Naive thymus-derived CD8-positive, alpha-beta T cell (primary cell): ENCODE data around the gene INCENP. TPM values are rescaled to one million over a fixed set of nuclear protein-coding genes. Genes with fewer than 3 reads are reported as not detected.

Experiments
- ATAC-seq, 2 donors: fragments of 150-1000 bp; cut with Tn5 transposase in 1 of 2; sonication (Bioruptor Pico), chemical (Tn5 transposase) in 1 of 2; 1 replicate in 1 of 2; 2 replicates in 1 of 2; pipeline ENCODE4 v1.10.0; 2021; ENCODE audit warnings: mild to moderate bottlenecking in 2 of 2, moderate library complexity in 2 of 2
- POLR2A ChIA-PET: fragments of 350-600 bp; sonication (Branson Sonifier 250); formaldehyde crosslinking; loops from one replicate; lab custom pipeline; 2021; ENCODE audit warnings: antibody characterized with exemption; lab: Charles Lee
- DNase-seq, 10 donors: peaks; one replicate each; pipeline versions ENCODE4 v3.0.0 to v3.0.0-alpha.2; 2020 to 2022
- H3K27ac Mint-ChIP-seq, 10 donors: one replicate each; pipeline ENCODE4 v1.8.0; 2020 to 2022; ENCODE audit warnings: mild to moderate bottlenecking in 10 of 10, mixed read lengths in 10 of 10, moderate library complexity in 4 of 10, inconsistent platforms in 1 of 10
- H3K27me3 Mint-ChIP-seq, 5 donors: one replicate each; pipeline ENCODE4 v1.8.0; 2021 to 2022; ENCODE audit warnings: mixed read lengths in 5 of 5
- H3K36me3 Mint-ChIP-seq, 3 donors: one replicate each; pipeline ENCODE4 v1.8.0; 2020 to 2022; ENCODE audit warnings: mixed read lengths in 3 of 3, mild to moderate bottlenecking in 2 of 3, inconsistent platforms in 1 of 3
- H3K4me1 Mint-ChIP-seq, 4 donors: one replicate each; pipeline ENCODE4 v1.8.0; 2021 to 2022; ENCODE audit warnings: mixed read lengths in 4 of 4
- H3K4me3 Mint-ChIP-seq, 10 donors: one replicate each; pipeline ENCODE4 v1.8.0; 2020 to 2022; ENCODE audit warnings: mild to moderate bottlenecking in 10 of 10, mixed read lengths in 10 of 10, moderate library complexity in 6 of 10, inconsistent platforms in 1 of 10
- H3K9me3 Mint-ChIP-seq, 9 donors: one replicate each; pipeline ENCODE4 v1.8.0; 2020 to 2022; ENCODE audit warnings: mixed read lengths in 9 of 9, mild to moderate bottlenecking in 3 of 9, inconsistent platforms in 1 of 9, moderate library complexity in 1 of 9
- polyA plus RNA-seq, 3 donors: library from polyadenylated mRNA; unstranded; fragments of 300-500 nt; fragmentation: Illumina TruSeq; gene quantifications; one replicate each; pipeline ENCODE4 v1.2.3, GENCODE V29; 2021
- total RNA-seq, 8 experiments: library from RNA in 2 of 8; stranded (reverse) in 2 of 8; gene quantifications; one replicate each; pipeline ENCODE4 v1.2.3 and lab custom pipeline; 2021 to 2026

INCENP gene
- total and polyA plus RNA-seq, 5 experiments from 2014 or later = 0.73 to 28.2 (median 1.8) TPM

DNA sequence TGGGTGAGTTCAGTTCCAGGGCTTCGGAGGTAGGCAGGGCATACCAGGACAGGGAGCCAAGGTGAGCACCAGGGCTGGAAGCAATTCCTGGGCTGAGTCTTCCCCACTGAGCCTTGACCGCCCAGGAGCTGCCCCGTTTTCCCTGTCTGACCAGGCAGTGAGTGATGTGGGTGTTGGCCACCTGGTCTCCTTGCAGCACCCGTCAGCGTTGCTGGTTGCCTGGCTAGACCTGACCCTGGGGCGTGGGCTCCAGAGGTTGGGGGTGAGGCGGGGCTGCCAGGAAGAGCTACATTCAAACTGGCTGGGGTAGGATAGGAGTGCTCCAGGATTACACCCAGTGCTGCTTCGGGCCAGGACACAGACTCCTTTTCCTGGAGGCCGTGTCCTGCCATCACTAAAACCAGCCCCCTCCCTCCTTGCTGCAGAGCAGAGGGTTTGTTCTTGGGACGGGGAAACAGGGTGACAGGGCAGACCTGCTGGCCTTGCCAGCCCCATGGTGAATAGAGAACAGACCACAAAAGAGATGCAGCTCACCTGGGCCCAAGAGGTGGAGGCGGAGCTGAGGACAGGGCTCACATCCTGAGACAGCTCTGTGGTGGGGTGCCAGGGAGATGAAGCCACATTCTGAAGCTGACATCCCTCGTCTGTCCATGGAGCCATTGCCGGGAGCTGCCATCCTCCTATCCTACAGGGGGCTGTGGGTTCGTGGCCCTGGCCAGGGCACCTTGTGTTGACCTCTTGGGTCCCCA lies 14.2 kb downstream of the INCENP start:
- Mint-ChIP-seq H3K27me3 (no peaks in the 10 kb centered on the region), H3K36me3 (peaks cover 0 to 32% (median 4%) of the 10 kb centered on the region in 3 donors), H3K27ac (no peak overlapping the region), H3K4me1 (peaks cover 2 to 6% (median 4%) of the 10 kb centered on the region in 4 donors), H3K4me3 (no peak overlapping the region), H3K9me3 (no peaks in the 10 kb centered on the region)
- POLR2A ChIA-PET = no interaction called here
- no peak for ATAC-seq
- no peak for DNase-seq

GRCh38 chr11:62138630-62139425 lies 15.0 kb downstream of the INCENP start:
- no peak for ATAC-seq
- peaks cover under 1 to 6% (median 3%) of the 10 kb centered on the region in 4 donors for H3K4me1 Mint-ChIP-seq
- no peak overlapping the region for H3K4me3 Mint-ChIP-seq
- no peak overlapping the region for H3K27ac Mint-ChIP-seq
- no peak for DNase-seq
- H3K9me3 Mint-ChIP-seq = no peaks in the 10 kb centered on the region
- POLR2A ChIA-PET = no interaction called here
- H3K27me3 Mint-ChIP-seq = no peaks in the 10 kb centered on the region
- H3K36me3 Mint-ChIP-seq = peaks cover 0 to 32% (median 4%) of the 10 kb centered on the region in 3 donors

GRCh38 chr11:62139526-62140303 lies 15.9 kb downstream of the INCENP start:
- H3K9me3 Mint-ChIP-seq = no peaks in the 10 kb centered on the region
- no peak overlapping the region for H3K27ac Mint-ChIP-seq
- peaks cover 0 to 30% (median 2%) of the 10 kb centered on the region in 3 donors for H3K36me3 Mint-ChIP-seq
- H3K4me1 Mint-ChIP-seq = peaks cover 0 to 4% (median under 1%) of the 10 kb centered on the region in 4 donors
- no peak overlapping the region for H3K4me3 Mint-ChIP-seq
- DNase-seq (no peak), ATAC-seq (no peak)
- no peaks in the 10 kb centered on the region for H3K27me3 Mint-ChIP-seq
- POLR2A ChIA-PET = no interaction called here

DNA sequence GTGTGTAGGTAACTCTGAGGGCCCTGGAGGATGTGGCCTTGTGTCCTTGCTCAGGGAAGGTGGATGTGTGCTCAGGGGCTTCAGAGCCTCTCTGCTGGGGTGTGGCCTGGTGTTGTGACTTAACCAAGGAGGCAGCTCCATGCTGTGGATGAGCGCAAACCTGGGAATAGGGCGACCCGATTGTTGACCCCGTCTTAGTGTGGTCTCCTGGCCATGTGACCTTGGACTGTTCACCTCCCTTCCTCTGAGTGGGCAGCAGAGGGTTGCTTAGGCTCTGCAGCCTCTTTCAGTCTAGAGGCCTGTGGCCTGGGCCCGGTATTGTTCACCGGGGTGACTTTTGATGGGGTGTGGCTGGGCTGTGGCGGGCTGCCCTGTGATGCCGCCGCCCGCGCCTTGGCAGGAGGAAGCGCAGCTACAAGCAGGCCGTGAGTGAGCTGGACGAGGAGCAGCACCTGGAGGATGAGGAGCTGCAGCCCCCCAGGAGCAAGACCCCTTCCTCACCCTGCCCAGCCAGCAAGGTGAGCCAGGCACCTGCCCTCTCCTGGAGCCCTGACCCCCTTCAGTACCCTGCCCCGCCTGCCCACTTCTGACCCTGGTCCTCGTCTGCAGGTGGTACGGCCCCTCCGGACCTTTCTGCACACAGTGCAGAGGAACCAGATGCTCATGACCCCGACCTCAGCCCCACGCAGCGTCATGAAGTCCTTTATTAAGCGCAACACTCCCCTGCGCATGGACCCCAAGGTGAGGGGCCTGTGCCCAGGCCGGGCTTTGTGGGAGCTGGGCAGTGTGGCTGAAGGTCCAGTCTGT lies 16.7 kb downstream of the INCENP start:
- no peaks in the 10 kb centered on the region for H3K9me3 Mint-ChIP-seq
- ATAC-seq (no peak), DNase-seq (no peak)
- no peak overlapping the region for H3K27ac Mint-ChIP-seq
- no peak overlapping the region for H3K4me3 Mint-ChIP-seq
- peaks cover 0 to 31% (median 3%) of the 10 kb centered on the region in 3 donors for H3K36me3 Mint-ChIP-seq
- peaks cover 0 to 1% (median 0%) of the 10 kb centered on the region in 4 donors for H3K4me1 Mint-ChIP-seq
- POLR2A ChIA-PET = no interaction called here
- no peaks in the 10 kb centered on the region for H3K27me3 Mint-ChIP-seq

GRCh38 chr11:62141111-62142042 lies 17.6 kb downstream of the INCENP start:
- Mint-ChIP-seq H3K4me1 (peaks cover 0 to 1% (median 0%) of the 10 kb centered on the region in 4 donors), H3K9me3 (no peaks in the 10 kb centered on the region), H3K4me3 (no peak overlapping the region), H3K27ac (no peak overlapping the region), H3K36me3 (peaks cover 0 to 35% (median 4%) of the 10 kb centered on the region in 3 donors), H3K27me3 (no peaks in the 10 kb centered on the region)
- POLR2A ChIA-PET = no interaction called here
- DNase-seq (no peak), ATAC-seq (no peak)

DNA sequence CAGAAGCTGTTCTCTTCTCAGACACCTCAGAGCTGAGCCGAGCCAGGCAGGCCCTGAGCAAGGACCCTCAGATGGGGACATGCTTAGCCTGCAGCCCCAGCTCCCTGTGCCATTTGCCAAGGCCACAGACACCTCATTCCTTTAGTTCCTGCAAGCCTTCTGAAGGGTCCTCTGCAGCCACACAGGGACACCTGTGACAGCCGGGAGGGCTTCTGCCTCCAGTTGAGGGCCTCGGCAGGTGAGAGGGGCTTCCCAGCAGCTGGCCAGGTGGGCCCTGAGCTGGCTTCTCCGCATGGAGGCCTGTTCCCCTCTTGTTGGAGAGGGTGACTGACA lies 18.2 kb downstream of the INCENP start:
- ATAC-seq (no peak), DNase-seq (no peak)
- Mint-ChIP-seq H3K9me3 (no peaks in the 10 kb centered on the region), H3K4me3 (no peak overlapping the region), H3K36me3 (peaks cover 0 to 36% (median 6%) of the 10 kb centered on the region in 3 donors), H3K27me3 (no peaks in the 10 kb centered on the region), H3K4me1 (no peaks in the 10 kb centered on the region), H3K27ac (no peak overlapping the region)
- POLR2A ChIA-PET = no interaction called here

DNA sequence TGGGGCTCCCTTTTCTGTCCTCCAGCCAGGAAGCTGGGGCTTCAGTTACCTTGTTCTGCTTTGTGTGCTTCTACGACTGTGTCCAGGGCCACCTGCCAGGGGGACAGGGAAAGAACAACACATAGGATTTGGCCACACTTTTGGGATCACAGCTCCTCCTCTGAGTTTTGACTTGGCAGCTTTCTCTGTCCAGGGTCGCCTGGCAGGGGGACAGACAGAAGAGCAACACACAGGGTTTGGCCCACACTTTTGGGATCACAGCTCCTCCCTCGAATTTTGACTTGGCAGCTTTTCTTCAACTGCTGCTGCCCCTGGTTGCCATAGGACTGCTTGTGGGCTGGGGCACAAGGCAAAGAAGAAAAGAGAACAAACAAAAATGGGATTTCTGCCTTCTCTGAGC lies 19.1 kb downstream of the INCENP start:
- Mint-ChIP-seq H3K27ac (peak overlapping the region in 1 of 10 donors; percentile 20), H3K27me3 (no peaks in the 10 kb centered on the region), H3K4me1 (no peaks in the 10 kb centered on the region), H3K4me3 (no peak overlapping the region), H3K36me3 (peaks cover 0 to 45% (median 7%) of the 10 kb centered on the region in 3 donors), H3K9me3 (no peaks in the 10 kb centered on the region)
- ATAC-seq = no peak
- POLR2A ChIA-PET = no interaction called here
- DNase-seq = no peak

- H3K4me1 Mint-ChIP-seq = no peaks in the 10 kb centered on the region
Observed at GRCh38 chr11:62143727-62144126, 19.9 kb downstream of the INCENP start.

DNA sequence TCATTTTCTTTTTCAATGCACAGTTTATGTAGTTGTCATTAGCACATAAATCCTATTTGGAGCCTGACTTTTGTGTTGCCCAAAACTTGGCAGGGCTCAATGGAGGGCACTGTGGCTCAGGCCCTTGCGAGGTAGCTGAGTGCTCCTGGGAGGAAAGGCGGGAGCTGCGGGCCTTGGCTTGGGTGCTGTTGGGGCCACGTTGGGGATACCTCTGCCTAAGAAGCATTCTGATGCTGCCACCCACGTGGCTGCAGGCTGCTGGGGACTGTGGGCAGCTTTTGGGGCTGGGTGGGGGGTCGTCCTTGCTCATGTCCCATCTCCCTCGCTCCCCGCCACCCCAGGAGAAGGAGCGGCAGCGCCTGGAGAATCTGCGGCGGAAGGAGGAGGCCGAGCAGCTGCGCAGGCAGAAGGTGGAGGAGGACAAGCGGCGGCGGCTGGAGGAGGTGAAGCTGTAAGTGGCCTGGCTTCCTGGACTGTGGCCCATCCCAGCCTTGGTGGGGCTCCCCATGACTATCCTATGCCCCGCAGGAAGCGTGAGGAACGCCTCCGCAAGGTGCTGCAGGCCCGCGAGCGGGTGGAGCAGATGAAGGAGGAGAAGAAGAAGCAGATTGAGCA lies 20.9 kb downstream of the INCENP start:
- Mint-ChIP-seq H3K9me3 (no peaks in the 10 kb centered on the region), H3K27ac (peak overlapping the region in 1 of 10 donors; percentile 10), H3K4me3 (no peak overlapping the region), H3K4me1 (no peaks in the 10 kb centered on the region), H3K27me3 (no peaks in the 10 kb centered on the region), H3K36me3 (peaks cover 0 to 58% (median 17%) of the 10 kb centered on the region in 3 donors)
- DNase-seq (no peak), ATAC-seq (no peak)
- POLR2A ChIA-PET = interaction anchor here (0.5 kb wide), 1 partner anchor 823 kb away, joined by 3 read pairs; no protein-coding TSS in a partner anchor

More at GRCh38 chr11:62143727-62144126, 19.9 kb downstream of the INCENP start:
- ATAC-seq (no peak), DNase-seq (no peak)
- Mint-ChIP-seq H3K27me3 (no peaks in the 10 kb centered on the region), H3K27ac (peak overlapping the region in 1 of 10 donors; percentile 12), H3K4me3 (no peak overlapping the region), H3K36me3 (peaks cover 0 to 49% (median 9%) of the 10 kb centered on the region in 3 donors), H3K9me3 (no peaks in the 10 kb centered on the region)
- POLR2A ChIA-PET = no interaction called here

DNA sequence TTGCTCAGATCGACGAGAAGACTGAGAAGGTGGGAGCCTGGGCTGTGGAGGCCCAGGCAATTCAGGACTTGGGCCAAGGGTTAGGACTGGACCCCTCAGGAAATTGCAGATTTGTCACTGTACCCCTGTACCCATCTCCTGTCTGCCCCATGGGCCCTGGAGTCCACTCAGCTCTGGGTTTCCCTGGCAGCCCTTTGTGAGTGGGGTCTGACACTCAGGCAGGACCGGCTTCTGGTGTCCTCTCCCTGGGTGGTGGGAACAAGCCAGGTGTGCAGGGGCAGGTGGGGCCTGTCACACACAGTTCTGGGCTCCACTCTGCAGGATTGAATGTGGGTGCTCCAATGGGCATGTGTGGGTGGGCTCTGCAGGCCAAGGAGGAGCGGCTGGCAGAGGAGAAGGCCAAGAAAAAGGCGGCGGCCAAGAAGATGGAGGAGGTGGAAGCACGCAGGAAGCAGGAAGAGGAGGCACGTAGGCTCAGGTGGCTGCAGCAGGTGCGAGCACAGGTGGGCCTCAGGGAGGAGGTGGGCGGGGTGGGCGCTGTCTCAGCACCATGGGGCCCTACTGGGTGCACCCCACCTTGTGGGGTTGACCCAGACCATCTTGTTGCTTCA lies 21.6 kb downstream of the INCENP start:
- POLR2A ChIA-PET = no interaction called here
- Mint-ChIP-seq H3K4me1 (no peaks in the 10 kb centered on the region), H3K4me3 (no peak overlapping the region), H3K9me3 (no peaks in the 10 kb centered on the region), H3K27ac (no peak overlapping the region), H3K36me3 (peaks cover 0 to 63% (median 19%) of the 10 kb centered on the region in 3 donors), H3K27me3 (no peaks in the 10 kb centered on the region)
- ATAC-seq (no peak), DNase-seq (no peak)
